Measurements from ENCODE around the gene SELENOM. TPM values are rescaled to one million over a fixed set of nuclear protein-coding genes. Genes with fewer than 3 reads are reported as not detected.

Gene SELENOM
- total and polyA plus RNA-seq, 2 donors (not counting 1 experiment from before 2014, with no cell fraction given), result 23.6 to 43.3 TPM

- CTCF ChIA-PET, result no interaction called here
- no peak overlapping the region for H3K9ac ChIP-seq (ENCODE audit: low read length)
These were observed 12.9 kb upstream of the SELENOM start for GRCh38 chr22:31120230-31120629.

More at GRCh38 chr22:31120230-31120629, 12.9 kb upstream of the SELENOM start:
- Histone ChIP-seq H3K79me2 (ENCODE audit: control insufficient read depth, insufficient read depth, low read length) (no peaks in the 10 kb centered on the region), H4K20me1 (ENCODE audit: control insufficient read depth, insufficient read depth, low read length, poor library complexity, severe bottlenecking) (no peaks in the 10 kb centered on the region), H3K4me3 (ENCODE audit: control extremely low read depth in 1 of 5, extremely low read depth in 1 of 5, insufficient read depth in 1 of 5, low read depth in 2 of 5, low read length in 4 of 5) (no peak overlapping the region), H3K36me3 (replicated peaks in 1 of 2; ENCODE audit: control extremely low read depth in 1 of 2, control insufficient read depth in 1 of 2, extremely low read depth in 1 of 2, insufficient read depth in 2 of 2, low read length in 1 of 2) (no peaks in the 10 kb centered on the region), H3K27me3 (replicated peaks in 1 of 4; ENCODE audit: control extremely low read depth in 1 of 4, control insufficient read depth in 3 of 4, insufficient read depth in 4 of 4, low read length in 3 of 4) (peaks cover 0 to 2% (median 0%) of the 10 kb centered on the region in 4 experiments), H3K4me2 (replicated peaks; ENCODE audit: low read depth, low read length, poor library complexity, severe bottlenecking) (no peak overlapping the region), H3K4me1 (ENCODE audit: control insufficient read depth in 2 of 2, insufficient read depth in 2 of 2, low read length in 2 of 2) (no peaks in the 10 kb centered on the region), H2AFZ (ENCODE audit: insufficient read depth, low read depth, low read length, poor library complexity, severe bottlenecking) (no peak overlapping the region), H3K9me3 (ENCODE audit: control extremely low read depth in 1 of 3, control insufficient read depth in 2 of 3, insufficient read depth in 1 of 3, low read length in 2 of 3) (no peaks in the 10 kb centered on the region), H3K27ac (ENCODE audit: low read length in 2 of 2) (no peak overlapping the region)
- Mint-ChIP-seq H3K4me1 (no peaks in the 10 kb centered on the region), H3K4me3 (no peak overlapping the region), H3K27ac (no peak overlapping the region), H3K9me3 (ENCODE audit: insufficient read depth) (no peaks in the 10 kb centered on the region), H3K27me3 (no peaks in the 10 kb centered on the region)
- TF ChIP-seq CTCF (IDR thresholded peaks at IDR 0.05) (no peak), EZH2 (IDR thresholded peaks at IDR 0.05; ENCODE audit: borderline replicate concordance, insufficient read depth, low read depth, low read length, poor library complexity, severe bottlenecking) (no peak)
- DNase-seq (no peak), ATAC-seq (ENCODE audit: low read depth) (no peak)
- 90% methylated on average over 4 of the region's 5 CpGs for WGBS (ENCODE audit: insufficient coverage)
- intact Hi-C loops (cut with micrococcal nuclease), result no loop called here
- POLR2A ChIA-PET, result no interaction called here
